IPS-15b (cell line): ENCODE measurements around the gene SOX3.

ENCODE experiments used
- H3K27me3 ChIP-seq: one replicate; pipeline ENCODE4 v1.6.1; 2013; ENCODE audit warnings: low read length; ENCODE audit not compliant: control insufficient read depth, insufficient read depth
- H3K36me3 ChIP-seq: one replicate; pipeline ENCODE4 v1.6.1; 2013; ENCODE audit warnings: low read length; ENCODE audit not compliant: control insufficient read depth, insufficient read depth
- H3K4me1 ChIP-seq: one replicate; pipeline ENCODE4 v1.6.1; 2013; ENCODE audit warnings: mild to moderate bottlenecking, low read length; ENCODE audit not compliant: control insufficient read depth, insufficient read depth
- H3K4me3 ChIP-seq: one replicate; pipeline ENCODE4 v1.5.1; 2013; ENCODE audit warnings: low read depth, low read length
- H3K9ac ChIP-seq: one replicate; pipeline ENCODE4 v1.6.1; 2013; ENCODE audit warnings: low read depth, mild to moderate bottlenecking, low read length
- H3K9me3 ChIP-seq: one replicate; pipeline ENCODE4 v1.6.1; 2013; ENCODE audit warnings: mild to moderate bottlenecking, low read length; ENCODE audit not compliant: control insufficient read depth, insufficient read depth

SOX3 gene

DNA sequence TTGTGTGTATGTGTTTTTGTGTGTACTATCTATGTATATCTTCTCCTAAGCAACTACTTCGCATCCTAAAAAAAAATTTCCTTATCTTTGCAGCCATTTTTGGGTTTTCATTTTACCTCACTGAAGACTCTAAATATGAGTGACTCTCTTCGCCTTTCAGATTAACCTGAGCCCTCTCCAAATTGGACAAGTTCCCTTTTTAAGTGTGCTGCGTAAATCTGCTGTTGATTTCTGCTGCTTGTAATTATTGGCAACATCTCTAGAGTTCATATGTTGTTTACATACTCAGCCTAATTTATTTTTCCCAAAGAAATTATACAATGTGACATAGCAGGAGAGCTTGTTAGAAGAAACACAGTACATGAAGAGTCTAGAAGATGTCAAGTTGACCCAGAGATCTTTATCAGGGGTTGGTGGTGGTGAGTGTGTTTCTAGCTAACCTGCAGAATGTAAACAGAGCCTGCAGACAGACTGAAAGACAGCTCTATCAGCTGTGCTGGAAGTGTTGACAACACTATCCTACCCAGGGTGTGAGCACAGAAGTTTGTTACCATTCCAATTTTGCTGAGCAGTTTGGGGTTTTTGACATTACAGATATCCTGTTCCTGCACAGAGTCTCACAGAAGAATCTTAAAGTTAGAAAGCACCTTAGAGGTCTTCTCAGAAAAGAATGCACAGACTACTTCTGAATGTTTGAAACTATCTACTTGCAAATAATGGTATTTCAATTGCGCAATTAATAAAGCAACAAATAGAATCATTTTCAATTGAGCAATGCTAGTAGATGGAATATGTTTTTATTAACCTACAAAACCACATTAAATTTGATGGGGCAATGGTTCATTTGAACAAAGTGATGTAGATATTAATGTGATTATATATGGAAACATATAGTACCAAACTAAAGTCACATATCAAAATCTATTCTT is 12.5 kb downstream of the SOX3 start:
- peaks cover 2% of the 10 kb centered on the region for H3K27me3 ChIP-seq
- no peak overlapping the region for H3K4me3 ChIP-seq
- H3K9me3 ChIP-seq: no peaks in the 10 kb centered on the region
- no peaks in the 10 kb centered on the region for H3K36me3 ChIP-seq
- no peak overlapping the region for H3K9ac ChIP-seq
- H3K4me1 ChIP-seq: no peaks in the 10 kb centered on the region

DNA sequence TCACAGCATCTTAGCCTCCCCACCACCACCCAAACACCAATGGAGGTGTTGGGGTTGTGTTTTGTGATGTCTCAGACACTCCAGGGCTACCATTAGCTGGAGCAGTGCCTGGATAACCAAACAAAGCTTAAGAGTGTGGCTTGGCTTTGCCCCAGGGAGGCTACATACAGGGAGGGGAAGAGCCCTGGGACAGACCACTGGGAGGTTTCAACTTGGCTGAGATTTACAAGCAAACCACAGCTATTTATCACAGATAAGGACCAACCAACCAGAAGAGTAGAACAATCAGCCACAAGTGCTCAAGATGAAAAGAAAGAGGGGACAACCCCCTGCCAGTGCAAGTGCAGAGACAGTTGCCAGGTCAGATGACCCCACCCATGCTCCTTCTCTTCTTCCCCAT is 24.1 kb downstream of the SOX3 start:
- Histone ChIP-seq H3K4me3 (no peak overlapping the region), H3K27me3 (no peaks in the 10 kb centered on the region), H3K4me1 (peaks cover 3% of the 10 kb centered on the region)

DNA sequence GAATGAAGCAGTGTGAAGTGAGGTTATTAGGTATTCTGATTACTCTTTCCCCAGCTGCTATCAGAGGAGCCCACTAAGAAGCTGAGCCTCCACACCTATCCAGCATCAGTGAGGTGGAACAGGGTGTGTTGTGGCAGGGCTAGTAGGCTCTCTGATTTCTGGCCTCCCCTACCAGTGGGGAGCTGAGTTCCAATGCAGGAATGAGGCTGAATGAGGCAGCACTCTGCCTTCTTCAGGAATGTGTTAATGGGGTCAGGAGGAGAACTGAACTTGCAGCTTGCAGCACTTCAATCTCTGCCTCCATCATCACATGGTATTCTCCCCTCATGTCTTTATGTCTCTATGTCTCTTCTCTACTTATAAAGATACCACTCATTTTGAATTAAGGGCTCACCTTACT is 26.9 kb downstream of the SOX3 start:
- H3K36me3 ChIP-seq: no peaks in the 10 kb centered on the region
- H3K9me3 ChIP-seq: peaks cover 14% of the 10 kb centered on the region
- no peaks in the 10 kb centered on the region for H3K27me3 ChIP-seq
- peaks cover 3% of the 10 kb centered on the region for H3K4me1 ChIP-seq
- H3K9ac ChIP-seq: no peak overlapping the region
- H3K4me3 ChIP-seq: no peak overlapping the region

More for the DNA sequence above, 24.1 kb downstream of the SOX3 start:
- H3K9me3 ChIP-seq: no peaks in the 10 kb centered on the region
- no peaks in the 10 kb centered on the region for H3K36me3 ChIP-seq
- H3K9ac ChIP-seq: no peak overlapping the region

DNA sequence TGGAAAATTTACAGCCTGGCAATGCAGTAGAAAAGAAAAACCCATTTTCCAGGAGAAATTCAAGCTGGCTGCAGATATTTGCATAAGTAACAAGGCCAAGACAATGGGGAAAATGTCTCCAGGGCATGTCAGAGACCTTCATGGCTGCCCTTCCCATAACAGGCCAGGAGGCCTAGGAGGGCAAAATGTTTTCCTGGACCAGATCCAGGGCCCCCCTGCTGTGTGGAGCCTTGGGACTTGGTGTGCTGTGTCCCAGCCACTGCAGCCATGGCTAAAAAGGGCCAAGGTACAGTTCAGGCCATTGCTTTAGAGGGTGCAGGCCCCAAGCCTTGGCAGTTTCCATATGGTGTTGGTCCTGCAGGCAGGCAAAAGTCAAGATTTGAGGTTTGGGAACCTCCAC is 29.8 kb downstream of the SOX3 start:
- no peaks in the 10 kb centered on the region for H3K27me3 ChIP-seq
- H3K36me3 ChIP-seq: no peaks in the 10 kb centered on the region
- H3K9me3 ChIP-seq: peaks cover 14% of the 10 kb centered on the region
- H3K9ac ChIP-seq: no peak overlapping the region
- H3K4me3 ChIP-seq: no peak overlapping the region
- peaks cover 3% of the 10 kb centered on the region for H3K4me1 ChIP-seq

DNA sequence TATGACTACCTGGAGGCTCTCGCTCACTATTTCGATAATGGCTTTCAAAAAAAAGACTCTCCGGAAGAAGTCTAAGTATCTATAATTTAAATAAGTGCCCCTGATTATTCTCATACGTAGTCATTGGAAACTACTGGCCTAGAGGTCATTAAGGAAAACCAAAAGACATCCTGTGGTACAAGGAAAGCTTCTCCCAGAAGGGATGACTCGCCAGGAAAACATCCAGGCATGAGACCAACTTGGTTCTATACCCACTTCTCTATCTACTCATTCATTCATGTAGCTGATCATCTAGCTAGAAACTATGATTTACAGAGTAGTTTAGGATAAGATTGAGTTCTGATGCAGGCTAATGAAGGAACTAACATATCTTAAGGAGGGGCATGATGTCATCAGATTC is 37.7 kb downstream of the SOX3 start:
- Histone ChIP-seq H3K36me3 (no peaks in the 10 kb centered on the region), H3K27me3 (no peaks in the 10 kb centered on the region), H3K9ac (no peak overlapping the region), H3K9me3 (no peaks in the 10 kb centered on the region), H3K4me3 (no peak overlapping the region), H3K4me1 (no peaks in the 10 kb centered on the region)
